Cardiac muscle cell (in vitro differentiated cells and primary cell): ENCODE results near the gene PARP15. TPM values are rescaled to one million over a fixed set of nuclear protein-coding genes. Genes with fewer than 3 reads are reported as not detected.

Experiments used
- DNase-seq, 2 donors: peaks; one replicate each; pipeline versions ENCODE4 v3.0.0 to v3.0.0-alpha.2; 2010 to 2017; ENCODE audit warnings: low read depth in 1 of 2, low spot score in 1 of 2
- H3K27ac ChIP-seq: fragments of 200-600 bp; sonication (generic); 2 replicates; pipeline ENCODE4 v1.5.1; 2016
- H3K27me3 ChIP-seq: fragments of 200-600 bp; sonication (generic); 2 replicates; pipeline ENCODE4 v1.6.0; 2016; ENCODE audit warnings: control low read depth
- H3K36me3 ChIP-seq: fragments of 200-600 bp; sonication (generic); 2 replicates; pipeline ENCODE4 v1.5.1; 2016; ENCODE audit warnings: control low read depth
- H3K4me1 ChIP-seq: fragments of 200-600 bp; sonication (generic); 2 replicates; pipeline ENCODE4 v1.8.1; 2017; ENCODE audit warnings: low read depth, mild to moderate bottlenecking, mixed run types
- H3K4me3 ChIP-seq: fragments of 200-600 bp; sonication (generic); 2 replicates; pipeline ENCODE4 v1.5.1; 2016; ENCODE audit warnings: mild to moderate bottlenecking
- H3K9me3 ChIP-seq: fragments of 200-600 bp; sonication (generic); 2 replicates; pipeline ENCODE4 v1.5.1; 2017; ENCODE audit warnings: low read depth, mild to moderate bottlenecking, control low read depth
- polyA plus RNA-seq: library from polyadenylated mRNA; unstranded; fragments of >200 nt; fragmentation: Nextera tagmentation; extraction: Ambion mirVana; gene quantifications from 2 replicates; pipeline ENCODE4 v1.2.1, GENCODE V29; 2016
- total RNA-seq: library from RNA; depleted of rRNA; stranded (reverse); fragments of >200 nt; gene quantifications from 2 replicates; pipeline ENCODE4 v1.2.3, GENCODE V29; 2016
- TF ChIP-seq, protein P1 (sequence below): IDR thresholded peaks from 2 replicates; pipeline ENCODE4 v1.5.1; 2012; ENCODE audit warnings: low read depth, mild to moderate bottlenecking, low read length

The PARP15 gene
- total and polyA plus RNA-seq, 2 experiments from 2014 or later, result 0.05 TPM; not detected in 1

DNA sequence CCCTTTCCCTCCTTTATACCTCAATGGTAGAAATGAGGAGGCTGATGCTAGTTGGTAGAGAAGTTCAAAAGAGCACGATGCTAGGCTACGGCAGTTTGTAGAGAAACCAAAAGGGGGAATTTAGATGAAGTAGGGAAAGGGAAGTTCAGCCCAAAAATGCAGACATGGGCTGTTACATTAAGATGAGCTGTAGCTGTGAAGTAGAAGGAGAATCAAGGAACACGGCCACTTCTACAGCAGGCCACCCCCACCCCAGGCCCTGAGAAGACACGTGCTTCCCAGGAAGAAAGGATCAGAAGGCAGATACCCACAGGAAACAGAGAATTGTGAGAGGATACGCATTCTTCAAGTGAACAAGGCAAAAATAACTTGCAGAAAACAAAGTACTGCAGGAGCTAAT is 101.1 kb downstream of the PARP15 start:
- Histone ChIP-seq H3K36me3 (no peaks in the 10 kb centered on the region), H3K4me1 (no peaks in the 10 kb centered on the region), H3K4me3 (no peak overlapping the region), H3K27me3 (peaks cover 39% of the 10 kb centered on the region), H3K9me3 (no peaks in the 10 kb centered on the region), H3K27ac (no peak overlapping the region)
- TF ChIP-seq, protein P1, sequence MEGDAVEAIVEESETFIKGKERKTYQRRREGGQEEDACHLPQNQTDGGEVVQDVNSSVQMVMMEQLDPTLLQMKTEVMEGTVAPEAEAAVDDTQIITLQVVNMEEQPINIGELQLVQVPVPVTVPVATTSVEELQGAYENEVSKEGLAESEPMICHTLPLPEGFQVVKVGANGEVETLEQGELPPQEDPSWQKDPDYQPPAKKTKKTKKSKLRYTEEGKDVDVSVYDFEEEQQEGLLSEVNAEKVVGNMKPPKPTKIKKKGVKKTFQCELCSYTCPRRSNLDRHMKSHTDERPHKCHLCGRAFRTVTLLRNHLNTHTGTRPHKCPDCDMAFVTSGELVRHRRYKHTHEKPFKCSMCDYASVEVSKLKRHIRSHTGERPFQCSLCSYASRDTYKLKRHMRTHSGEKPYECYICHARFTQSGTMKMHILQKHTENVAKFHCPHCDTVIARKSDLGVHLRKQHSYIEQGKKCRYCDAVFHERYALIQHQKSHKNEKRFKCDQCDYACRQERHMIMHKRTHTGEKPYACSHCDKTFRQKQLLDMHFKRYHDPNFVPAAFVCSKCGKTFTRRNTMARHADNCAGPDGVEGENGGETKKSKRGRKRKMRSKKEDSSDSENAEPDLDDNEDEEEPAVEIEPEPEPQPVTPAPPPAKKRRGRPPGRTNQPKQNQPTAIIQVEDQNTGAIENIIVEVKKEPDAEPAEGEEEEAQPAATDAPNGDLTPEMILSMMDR, result no peak
- no peak for DNase-seq

DNA sequence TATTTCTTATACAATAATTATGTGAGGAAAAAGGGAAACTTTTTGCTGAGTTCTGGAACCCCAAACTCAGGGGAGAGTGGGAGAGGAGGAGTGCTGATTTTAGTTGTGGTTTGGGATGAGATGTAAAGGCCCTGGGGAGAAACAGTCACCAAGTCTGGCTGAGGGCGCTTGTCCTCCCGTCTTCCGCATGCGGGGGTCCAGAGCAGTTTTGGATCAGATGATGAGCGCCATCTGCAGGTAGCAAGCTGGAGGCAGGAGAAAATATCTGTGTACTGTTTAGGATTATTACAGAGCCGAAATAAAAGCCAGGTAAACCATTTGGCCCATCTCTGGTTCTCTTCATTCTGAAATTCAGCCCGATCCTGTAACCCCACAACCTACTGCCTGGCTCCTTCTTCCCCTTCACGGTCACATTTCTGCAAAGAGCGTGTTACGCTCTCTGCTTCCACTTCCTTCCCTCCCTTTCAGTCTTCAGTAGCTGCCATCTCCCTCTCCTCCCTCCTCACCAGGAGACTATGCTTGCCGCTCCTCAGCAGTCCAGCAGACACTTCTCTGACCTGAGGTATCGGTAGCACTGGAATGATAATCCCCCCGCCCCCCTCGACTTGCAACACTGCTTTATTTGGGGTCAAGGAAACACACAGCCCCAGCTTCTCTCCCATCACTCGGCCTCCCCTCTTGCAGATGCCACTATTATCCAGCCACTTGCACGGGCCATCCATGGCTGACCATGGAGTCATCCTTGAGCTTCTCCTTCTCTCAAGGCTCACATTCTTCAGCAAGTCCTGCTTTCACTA is 101.8 kb downstream of the PARP15 start:
- Histone ChIP-seq H3K27me3 (peaks cover 42% of the 10 kb centered on the region), H3K4me3 (no peak overlapping the region), H3K36me3 (no peaks in the 10 kb centered on the region), H3K9me3 (no peaks in the 10 kb centered on the region), H3K27ac (no peak overlapping the region), H3K4me1 (no peaks in the 10 kb centered on the region)
- peak; percentile 76 to 83 for DNase-seq
- TF ChIP-seq, protein P1, result peak; percentile 76

DNA sequence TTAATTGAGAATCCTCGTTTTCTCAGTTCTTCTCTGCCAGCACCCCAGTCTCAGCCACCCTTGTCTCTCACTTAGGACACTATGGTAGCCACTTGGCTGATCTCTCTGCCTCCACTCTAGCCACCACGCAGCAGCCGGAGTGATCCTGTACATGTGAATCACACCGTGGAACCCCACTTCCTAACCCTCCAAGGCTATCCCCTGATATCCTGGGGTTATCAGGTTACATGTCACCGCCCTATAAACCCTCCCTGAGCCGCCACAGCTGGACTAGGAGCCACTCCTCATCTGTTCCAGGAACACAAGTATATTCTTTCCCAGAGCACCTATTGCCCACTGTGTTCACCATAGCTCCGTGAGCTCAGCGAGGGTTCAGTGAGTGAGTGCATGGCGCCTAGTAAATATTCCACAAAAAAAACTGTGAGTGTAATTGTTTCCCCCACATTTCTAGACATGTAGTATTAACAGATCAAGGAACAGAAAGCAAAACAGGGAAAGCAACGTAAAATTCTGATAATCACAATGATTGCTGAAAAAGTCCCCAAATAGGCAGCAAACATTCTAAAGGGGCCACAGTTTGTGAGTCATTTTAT is 102.5 kb downstream of the PARP15 start:
- Histone ChIP-seq H3K36me3 (no peaks in the 10 kb centered on the region), H3K27ac (no peak overlapping the region), H3K4me1 (no peaks in the 10 kb centered on the region), H3K9me3 (no peaks in the 10 kb centered on the region), H3K27me3 (peaks cover 42% of the 10 kb centered on the region), H3K4me3 (peak overlapping the region; percentile 47)
- DNase-seq, result peak in 1 of 2 donors; percentile 25
- TF ChIP-seq, protein P1, result no peak

DNA sequence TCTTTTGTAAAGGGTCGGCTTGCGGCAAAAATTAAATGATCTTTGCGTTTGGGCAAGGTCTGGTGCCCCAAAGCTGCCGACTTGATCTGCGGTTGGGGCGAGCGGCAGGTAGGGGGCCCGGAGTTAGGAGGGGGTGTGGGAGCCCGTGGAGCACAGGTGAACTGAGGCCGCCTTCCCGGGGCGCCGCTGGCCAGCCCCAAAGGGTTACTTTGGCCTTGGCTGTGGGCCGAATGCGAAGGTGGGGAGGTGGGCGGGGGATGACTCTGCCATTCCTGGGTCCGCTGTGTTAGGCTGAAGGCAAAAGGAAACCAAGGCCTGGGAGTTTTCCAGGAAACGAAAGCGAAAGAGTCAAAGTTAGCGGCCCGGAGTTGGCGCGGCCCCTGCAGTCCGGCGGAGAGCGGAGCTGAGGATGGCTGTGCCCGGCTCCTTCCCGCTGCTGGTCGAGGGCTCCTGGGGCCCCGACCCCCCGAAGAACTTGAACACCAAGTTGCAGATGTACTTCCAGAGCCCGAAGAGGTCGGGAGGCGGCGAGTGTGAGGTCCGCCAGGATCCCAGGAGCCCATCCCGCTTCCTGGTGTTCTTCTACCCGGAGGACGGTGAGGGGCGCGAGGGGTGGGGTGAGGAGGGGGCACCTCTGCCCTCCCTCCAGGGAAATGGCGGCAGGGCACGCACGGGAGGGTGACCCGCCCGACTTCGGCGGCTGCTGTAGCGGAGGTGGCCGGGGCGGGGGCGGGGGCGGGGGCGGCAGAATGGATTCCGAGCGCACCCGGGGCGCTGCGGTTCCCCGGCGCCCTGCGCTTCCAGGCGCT is 103.2 kb downstream of the PARP15 start, which contains the start of gene PARP14:
Gene PARP14 (plus strand): TSS at position 365 of the 809 bp plus-strand sequence. CDS start 45 bp downstream, at position 410.
- peak; percentile 52 to 78 for DNase-seq
- H3K4me1 ChIP-seq, result no peaks in the 10 kb centered on the region
- H3K9me3 ChIP-seq, result no peaks in the 10 kb centered on the region
- H3K36me3 ChIP-seq, result no peaks in the 10 kb centered on the region
- TF ChIP-seq, protein P1, result no peak
- H3K27ac ChIP-seq, result no peak within 1 kb of the TSS
- H3K27me3 ChIP-seq, result peaks cover 42% of the 10 kb centered on the region
- H3K4me3 ChIP-seq, result peak within 1 kb of the TSS; percentile 47

DNA sequence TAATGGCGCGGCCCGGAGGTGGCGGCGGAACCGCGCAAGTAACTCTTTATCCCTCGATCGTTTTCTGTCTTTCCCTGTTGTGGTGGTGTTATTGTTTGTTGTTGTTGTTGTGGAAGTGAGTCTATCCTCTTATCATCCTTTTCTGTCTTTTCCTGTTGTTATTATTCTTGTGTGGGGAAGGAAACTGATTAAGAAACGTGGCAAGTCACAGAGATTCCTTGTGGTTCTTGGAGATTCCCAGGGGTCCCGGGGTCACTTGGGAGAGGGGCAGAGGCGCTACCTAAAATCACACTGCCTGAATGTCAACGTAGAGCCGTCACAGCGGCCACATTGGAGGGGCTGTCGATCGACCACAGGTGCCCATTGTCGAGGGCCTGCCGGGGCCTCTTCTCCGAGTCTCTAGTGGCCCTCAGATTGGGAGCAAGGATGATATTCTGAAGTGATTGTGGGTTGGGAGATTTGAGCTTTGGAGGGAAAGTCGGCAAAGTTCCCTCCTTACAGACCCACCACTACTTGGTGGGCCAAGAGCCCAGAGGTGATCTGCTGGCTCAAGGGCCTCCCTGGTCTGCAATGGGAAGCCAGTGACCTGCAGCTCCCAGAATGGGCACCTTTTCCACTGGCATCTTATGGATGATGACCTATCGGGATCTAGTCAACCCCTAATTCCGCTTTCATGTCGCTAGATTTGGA is 104.0 kb downstream of the PARP15 start:
- H3K27me3 ChIP-seq, result peaks cover 42% of the 10 kb centered on the region
- peak overlapping the region; percentile 47 for H3K4me3 ChIP-seq
- TF ChIP-seq, protein P1, result no peak
- DNase-seq, result no peak
- no peaks in the 10 kb centered on the region for H3K4me1 ChIP-seq
- no peaks in the 10 kb centered on the region for H3K9me3 ChIP-seq
- H3K27ac ChIP-seq, result no peak overlapping the region
- H3K36me3 ChIP-seq, result no peaks in the 10 kb centered on the region
